ENCODE data around the gene EXOC4. TPM values are rescaled to one million over a fixed set of nuclear protein-coding genes. Genes with fewer than 3 reads are reported as not detected.
A peak's percentile ranks its signal among the peaks of the same experiment; 100 is the strongest.

Gene EXOC4
- total and polyA plus RNA-seq, 2 of the 8 experiments (the other 6 are each of a cell fraction or from before 2014, with no cell fraction given) = 27.0 to 67.3 TPM

- H2BK20ac ChIP-seq (ENCODE audit: low read length) = no peak overlapping the region
- H3K27me3 ChIP-seq (replicated peaks in 1 of 4; ENCODE audit: control insufficient read depth in 3 of 4, extremely low read depth in 1 of 4, insufficient read depth in 3 of 4, low read length in 3 of 4) = no peaks in the 10 kb centered on the region
- no peaks in the 10 kb centered on the region for H4K20me1 ChIP-seq (replicated peaks in 1 of 2; ENCODE audit: control insufficient read depth in 1 of 2, insufficient read depth in 2 of 2, low read length in 2 of 2)
- no peak overlapping the region for H2AFZ ChIP-seq (ENCODE audit: low read length)
- H4K5ac ChIP-seq (ENCODE audit: insufficient read length, low read depth, low read length) = no peak overlapping the region
- no peak overlapping the region for H2AK5ac ChIP-seq (ENCODE audit: low read depth, low read length)
- H3K56ac ChIP-seq (replicated peaks; ENCODE audit: insufficient read length, low read depth, low read length) = no peak overlapping the region
- no peak overlapping the region for H3K27ac ChIP-seq (ENCODE audit: low read depth, low read length)
- H3K79me1 ChIP-seq (ENCODE audit: low read depth, low read length) = no peaks in the 10 kb centered on the region
- no peak overlapping the region for H3K9ac ChIP-seq (replicated peaks in 1 of 4; ENCODE audit: extremely low read depth in 1 of 4, low read depth in 3 of 4, low read length in 3 of 4)
- no peak overlapping the region for H3K4me3 ChIP-seq (ENCODE audit: extremely low read depth in 1 of 4, insufficient read depth in 2 of 4, low read depth in 3 of 4, low read length in 4 of 4)
- no peaks in the 10 kb centered on the region for H3K36me3 ChIP-seq (ENCODE audit: control insufficient read depth in 2 of 4, insufficient read depth in 4 of 4, low read length in 3 of 4)
- H3K23me2 ChIP-seq (ENCODE audit: low read depth, low read length) = no peaks in the 10 kb centered on the region
- no peak overlapping the region for H2BK5ac ChIP-seq (ENCODE audit: low read depth, low read length)
- no peak overlapping the region for H3K4me2 ChIP-seq (ENCODE audit: insufficient read depth in 1 of 2, low read depth in 2 of 2, low read length in 2 of 2)
- no peak overlapping the region for H3K18ac ChIP-seq (ENCODE audit: extremely low read depth, low read length)
- no peak overlapping the region for H3K23ac ChIP-seq (ENCODE audit: insufficient read length)
- no peak overlapping the region for H3K4ac ChIP-seq (replicated peaks; ENCODE audit: insufficient read length, low read depth, low read length)
- CTCF ChIA-PET (ENCODE audit: partially characterized antibody) = interaction anchor here (0.6 to 3.7 kb wide), 23 partner anchors 8 to 1039 kb away, joined by 3 to 12 read pairs (median 4); no protein-coding TSS in a partner anchor
- H2BK120ac ChIP-seq (replicated peaks; ENCODE audit: low read depth, low read length) = no peak overlapping the region
- no peak for DNase-seq (ENCODE audit: low read depth in 1 of 2, low spot score in 2 of 2)
- 73% methylated on average over 6 of the region's 6 CpGs; no CpG with 5 or more reads in 1 of the 2 experiments for WGBS, 2 experiments (ENCODE audit: extremely low coverage in 1 of 2, insufficient coverage in 1 of 2, insufficient read length in 1 of 2, insufficient replicate concordance in 2 of 2, low coverage in 1 of 2, low lambda C conversion rate in 2 of 2, missing lambda C conversion rate in 1 of 2)
- H3K14ac ChIP-seq (ENCODE audit: insufficient read length) = no peak overlapping the region
- POLR2A ChIA-PET (ENCODE audit: partially characterized antibody) = interaction anchor here (2.1 kb wide), 1 partner anchor 10 kb away, joined by 8 read pairs; no protein-coding TSS in a partner anchor
- H2BK12ac ChIP-seq (ENCODE audit: low read depth, low read length) = no peak overlapping the region
- peaks cover 0 to 3% (median 0%) of the 10 kb centered on the region in 4 experiments; a peak in 2 of 7 replicates for H3K4me1 ChIP-seq (replicated peaks in 1 of 4; ENCODE audit: control insufficient read depth in 3 of 4, insufficient read depth in 4 of 4, low read length in 3 of 4)
- H3K9me3 ChIP-seq (ENCODE audit: insufficient read depth in 2 of 2, low read depth in 1 of 2, low read length in 1 of 2) = no peaks in the 10 kb centered on the region
- no peak overlapping the region for H4K91ac ChIP-seq (replicated peaks; ENCODE audit: insufficient read length, low read length)
- FAIRE-seq = peak; percentile 71
- H2BK15ac ChIP-seq (ENCODE audit: low read length) = no peak overlapping the region
- H3K79me2 ChIP-seq (ENCODE audit: control insufficient read depth in 1 of 2, insufficient read depth in 2 of 2, low read length in 2 of 2) = no peaks in the 10 kb centered on the region
- H4K8ac ChIP-seq (ENCODE audit: extremely low read depth, insufficient read depth, low read length) = no peak overlapping the region
- TF ChIP-seq ATF2 (IDR thresholded peaks at IDR 0.05; ENCODE audit: low read length) = no peak
Measured at GRCh38 chr7:133742709-133743538, 490.0 kb downstream of the EXOC4 start.
